ENCODE measurements around the gene SLC45A3.
"Not testable (repeated sequence)": the region's sequence is repeated elsewhere in the genome, so short reads cannot be mapped to it uniquely, and the experiment has no call there.

SLC45A3 gene

GRCh38 chr1:205680073-205680851 lies at the start of gene SLC45A3:
Gene SLC45A3, minus strand, starts transcription at chr1:205680509. Its CDS starts 15,853 bp downstream, at chr1:205664656.
- no peak for TF ChIP-seq CTCF (conservative IDR thresholded peaks at IDR 0.05; ENCODE audit: low read depth, low read length)

GRCh38 chr1:205726619-205727125 lies 46.4 kb upstream of the SLC45A3 start:
- TF ChIP-seq CTCF (conservative IDR thresholded peaks at IDR 0.05; ENCODE audit: low read depth, low read length), result no peak
- DNase-seq (ENCODE audit: low read depth), result no peak
- no peak overlapping the region for H3K4me3 ChIP-seq (ENCODE audit: low read length)

More at GRCh38 chr1:205680073-205680851, at the start of gene SLC45A3:
- peak within 1 kb of the TSS; percentile 53 for H3K4me3 ChIP-seq (ENCODE audit: low read length)
- no peak for DNase-seq (ENCODE audit: low read depth)

DNA sequence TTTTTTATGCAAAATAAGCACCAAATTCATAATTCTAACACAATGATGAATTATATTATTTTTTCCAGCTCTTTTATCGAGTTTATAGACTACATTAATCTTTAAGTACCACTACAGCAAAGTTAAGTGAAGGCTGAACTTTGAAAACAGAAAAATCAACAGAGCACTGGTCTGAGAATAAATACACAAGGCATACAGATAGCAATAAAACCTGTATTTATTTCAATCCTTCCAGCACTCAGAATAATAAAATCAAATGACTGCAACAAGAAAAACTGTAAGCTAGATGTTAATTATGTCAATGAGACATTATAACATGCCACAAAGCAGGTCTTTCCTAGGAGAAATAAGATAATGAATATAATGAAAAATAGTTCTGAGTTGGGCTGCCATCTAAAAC lies 45.2 kb upstream of the SLC45A3 start:
- no peak for DNase-seq (ENCODE audit: low read depth)
- H3K4me3 ChIP-seq (ENCODE audit: low read length), result no peak overlapping the region
- TF ChIP-seq CTCF (conservative IDR thresholded peaks at IDR 0.05; ENCODE audit: low read depth, low read length), result no peak

DNA sequence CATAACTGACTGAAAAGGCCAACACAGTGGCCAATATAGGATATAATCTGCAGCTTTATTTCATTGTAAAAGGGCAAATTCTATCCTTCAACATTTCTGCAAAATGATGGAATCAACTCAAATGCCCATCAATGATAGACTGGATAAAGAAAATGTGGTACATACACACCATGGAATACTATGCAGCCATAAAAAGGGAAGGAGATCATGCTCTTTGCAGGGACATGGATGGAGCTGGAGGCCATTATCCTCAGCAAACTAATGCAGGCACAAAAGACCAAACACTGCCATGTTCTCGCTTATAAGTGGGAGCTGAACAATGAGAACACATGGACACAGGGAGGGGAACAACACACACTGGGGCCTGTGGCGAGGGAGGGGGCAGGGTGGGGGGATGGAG lies 40.4 kb upstream of the SLC45A3 start:
- not testable (repeated sequence) for DNase-seq (ENCODE audit: low read depth); H3K4me3 ChIP-seq (ENCODE audit: low read length)

DNA sequence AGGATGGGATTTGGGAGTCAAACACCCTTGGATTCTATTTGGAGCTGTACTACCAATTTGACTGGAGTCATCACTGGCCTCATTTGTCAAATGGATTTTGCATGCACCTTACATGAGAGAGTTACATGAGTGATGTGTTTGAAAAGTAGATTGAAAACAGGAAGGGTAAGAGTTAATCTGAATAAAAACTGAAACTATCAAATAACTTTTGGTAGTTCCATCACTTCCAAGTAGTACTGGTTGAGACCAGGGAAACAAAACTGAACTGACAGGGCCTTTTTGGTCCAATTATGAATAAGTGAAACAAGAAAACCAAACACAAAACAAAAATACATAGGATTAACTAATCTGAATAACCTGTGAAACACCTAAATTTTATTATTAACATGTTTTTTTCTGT lies 39.5 kb upstream of the SLC45A3 start:
- H3K4me3 ChIP-seq (ENCODE audit: low read length), result no peak overlapping the region
- no peak for DNase-seq (ENCODE audit: low read depth)
- no peak for TF ChIP-seq CTCF (conservative IDR thresholded peaks at IDR 0.05; ENCODE audit: low read depth, low read length)

DNA sequence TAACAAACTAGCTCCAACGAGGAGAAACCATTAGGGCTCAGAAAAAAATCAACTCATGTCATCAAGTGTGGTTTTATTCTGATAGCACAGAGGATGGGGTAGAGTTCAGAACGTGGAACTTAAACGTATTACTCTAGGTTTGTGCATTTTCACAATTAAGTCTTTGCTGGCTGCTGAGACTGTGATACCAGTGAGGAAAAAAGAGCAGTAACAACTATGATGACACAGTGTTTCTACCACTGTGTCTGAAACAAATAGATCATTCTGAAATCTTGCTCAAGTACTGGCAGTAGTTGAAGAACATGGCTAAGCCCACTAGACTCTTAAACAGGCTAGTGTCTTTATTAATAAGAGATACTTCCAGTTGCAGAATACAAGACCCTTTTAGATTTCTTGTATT lies 38.7 kb upstream of the SLC45A3 start:
- TF ChIP-seq CTCF (conservative IDR thresholded peaks at IDR 0.05; ENCODE audit: low read depth, low read length), result no peak
- no peak overlapping the region for H3K4me3 ChIP-seq (ENCODE audit: low read length)
- no peak for DNase-seq (ENCODE audit: low read depth)

GRCh38 chr1:205716371-205717132 lies 36.2 kb upstream of the SLC45A3 start:
- DNase-seq (ENCODE audit: low read depth), result no peak
- TF ChIP-seq CTCF (conservative IDR thresholded peaks at IDR 0.05; ENCODE audit: low read depth, low read length), result no peak
- no peak overlapping the region for H3K4me3 ChIP-seq (ENCODE audit: low read length)
